PC-9 (cell line): Measurements from ENCODE around the gene ST6GALNAC3. TPM values are rescaled to one million over a fixed set of nuclear protein-coding genes. Genes with fewer than 3 reads are reported as not detected.

Experiments
- BruUV-seq: library from RNA; stranded (reverse); fragments of 400-500 nt; replicated peaks from 2 replicates; lab custom pipeline; 2021; lab: Mats Ljungman, UMichigan
- CTCF ChIA-PET: fragments of 300-600 bp; sonication (Branson Sonifier 250); formaldehyde crosslinking; loops from one replicate; lab custom pipeline; 2022; ENCODE audit warnings: antibody characterized with exemption; lab: Charles Lee
- POLR2A ChIA-PET: fragments of 300-600 bp; sonication (Branson Sonifier 250); formaldehyde crosslinking; loops from one replicate; lab custom pipeline; 2022; ENCODE audit warnings: antibody characterized with exemption; ENCODE audit not compliant: unreplicated experiment; lab: Charles Lee
- DNase-seq, 2 experiments: peaks; one replicate each; pipeline versions ENCODE4 v3.0.0 to v3.0.0-alpha.2; 2015 to 2022; ENCODE audit warnings: mixed read lengths in 1 of 2
- H2AFZ ChIP-seq: fragments of 200-600 bp; sonication (generic); 2 replicates; pipeline ENCODE4 v1.8.1; 2017; ENCODE audit warnings: antibody characterized with exemption
- H3F3A ChIP-seq: fragments of 200-600 bp; sonication (generic); 2 replicates; pipeline ENCODE4 v1.8.1; 2017; ENCODE audit warnings: antibody characterized with exemption, mild to moderate bottlenecking, low read depth; ENCODE audit not compliant: insufficient read depth
- H3K27ac ChIP-seq: fragments of 200-600 bp; sonication (generic); 2 replicates; pipeline ENCODE4 v1.6.1; 2016; ENCODE audit warnings: mixed run types
- H3K27me3 ChIP-seq: fragments of 200-600 bp; sonication (generic); 2 replicates; pipeline ENCODE4 v1.6.1; 2016; ENCODE audit warnings: low read depth, mixed run types; ENCODE audit not compliant: insufficient read depth
- H3K36me3 ChIP-seq: fragments of 200-600 bp; sonication (generic); 2 replicates; pipeline ENCODE4 v1.6.1; 2016; ENCODE audit warnings: low read depth, mixed run types
- H3K4me1 ChIP-seq: fragments of 200-600 bp; sonication (generic); replicated peaks from 2 replicates; pipeline ENCODE4 v1.6.1; 2016; ENCODE audit warnings: mixed run types; ENCODE audit not compliant: insufficient read depth
- H3K4me2 ChIP-seq: fragments of 200-600 bp; sonication (generic); 2 replicates; pipeline ENCODE4 v1.6.1; 2017; ENCODE audit warnings: mixed run types
- H3K4me3 ChIP-seq: fragments of 200-600 bp; sonication (generic); 2 replicates; pipeline ENCODE4 v1.6.1; 2016; ENCODE audit warnings: mixed run types
- H3K79me2 ChIP-seq: fragments of 200-600 bp; sonication (generic); 2 replicates; pipeline ENCODE4 v1.6.1; 2017; ENCODE audit warnings: low read depth, mixed run types
- H3K9me2 ChIP-seq: fragments of 200-600 bp; sonication (generic); 2 replicates; pipeline ENCODE4 v1.8.1; 2017; ENCODE audit warnings: mild to moderate bottlenecking; ENCODE audit not compliant: insufficient read depth
- H3K9me3 ChIP-seq: fragments of 200-600 bp; sonication (generic); 2 replicates; pipeline ENCODE4 v1.8.1; 2016; ENCODE audit warnings: low read depth; ENCODE audit not compliant: insufficient read depth
- H4K20me1 ChIP-seq: fragments of 200-600 bp; sonication (generic); 2 replicates; pipeline ENCODE4 v1.8.1; 2017; ENCODE audit not compliant: insufficient read depth
- EZH2 ChIP-seq: fragments of 200-600 bp; sonication (generic); IDR thresholded peaks from 2 replicates; pipeline ENCODE4 v1.8.0; 2017; ENCODE audit warnings: antibody characterized with exemption, low read depth
- intact Hi-C: fragments of 100-400 bp; cut with micrococcal nuclease; formaldehyde crosslinking; loops from one replicate; pipeline ENCODE4 v1.10.0; 2022; ENCODE audit not compliant: unreplicated experiment
- total RNA-seq: library from RNA; stranded (reverse); gene quantifications from 2 replicates; pipeline ENCODE4 v1.2.3, GENCODE V29; 2021
- TF ChIP-seq, protein P1 (sequence below): fragments of 200-600 bp; sonication (generic); conservative IDR thresholded peaks from 2 replicates; pipeline ENCODE4 v1.6.1; 2017; ENCODE audit warnings: mixed run types, antibody characterized with exemption, mild to moderate bottlenecking, moderate library complexity

Gene ST6GALNAC3
- total RNA-seq, 1 experiment from 2014 or later, result 0.04 TPM

DNA sequence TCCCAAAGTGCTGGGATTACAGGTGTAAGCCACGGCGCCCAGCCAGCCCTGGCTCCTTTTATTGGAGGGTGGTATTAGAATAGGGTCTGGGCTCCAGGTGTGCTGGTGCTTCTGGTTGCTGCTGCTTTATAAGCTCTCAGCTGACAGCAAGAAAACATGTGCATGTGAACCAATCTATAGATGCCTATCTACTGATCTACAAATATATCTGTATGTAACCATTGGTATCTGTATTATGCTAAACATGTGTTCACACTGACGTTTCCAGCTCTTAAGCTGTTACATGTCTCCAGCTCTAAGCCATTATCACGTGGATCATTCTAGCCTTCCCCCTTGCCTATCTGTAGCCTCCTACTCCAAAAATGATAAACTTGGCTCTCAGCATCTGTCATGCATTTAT is 82.4 kb downstream of the ST6GALNAC3 start:
- H3K9me2 ChIP-seq, result no peaks in the 10 kb centered on the region
- peaks cover 10% of the 10 kb centered on the region; the same call in 1 of the 2 replicates for H3K27me3 ChIP-seq
- H2AFZ ChIP-seq, result no peak overlapping the region
- DNase-seq, result no peak
- H3K4me3 ChIP-seq, result no peak overlapping the region
- ChIA-PET POLR2A (no interaction called here), CTCF (no interaction called here)
- BruUV-seq, result no TSS peak
- H3K79me2 ChIP-seq, result no peaks in the 10 kb centered on the region
- TF ChIP-seq, protein P1, sequence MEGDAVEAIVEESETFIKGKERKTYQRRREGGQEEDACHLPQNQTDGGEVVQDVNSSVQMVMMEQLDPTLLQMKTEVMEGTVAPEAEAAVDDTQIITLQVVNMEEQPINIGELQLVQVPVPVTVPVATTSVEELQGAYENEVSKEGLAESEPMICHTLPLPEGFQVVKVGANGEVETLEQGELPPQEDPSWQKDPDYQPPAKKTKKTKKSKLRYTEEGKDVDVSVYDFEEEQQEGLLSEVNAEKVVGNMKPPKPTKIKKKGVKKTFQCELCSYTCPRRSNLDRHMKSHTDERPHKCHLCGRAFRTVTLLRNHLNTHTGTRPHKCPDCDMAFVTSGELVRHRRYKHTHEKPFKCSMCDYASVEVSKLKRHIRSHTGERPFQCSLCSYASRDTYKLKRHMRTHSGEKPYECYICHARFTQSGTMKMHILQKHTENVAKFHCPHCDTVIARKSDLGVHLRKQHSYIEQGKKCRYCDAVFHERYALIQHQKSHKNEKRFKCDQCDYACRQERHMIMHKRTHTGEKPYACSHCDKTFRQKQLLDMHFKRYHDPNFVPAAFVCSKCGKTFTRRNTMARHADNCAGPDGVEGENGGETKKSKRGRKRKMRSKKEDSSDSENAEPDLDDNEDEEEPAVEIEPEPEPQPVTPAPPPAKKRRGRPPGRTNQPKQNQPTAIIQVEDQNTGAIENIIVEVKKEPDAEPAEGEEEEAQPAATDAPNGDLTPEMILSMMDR, result no peak
- no peak for TF ChIP-seq EZH2
- H3K9me3 ChIP-seq, result no peaks in the 10 kb centered on the region
- no peaks in the 10 kb centered on the region for H3K36me3 ChIP-seq
- no peaks in the 10 kb centered on the region for H3K4me1 ChIP-seq
- intact Hi-C loops, result loop anchor here (10.0 kb wide), 3 partner anchors 162 to 1958 kb away; no protein-coding TSS in a partner anchor
- no peaks in the 10 kb centered on the region for H3F3A ChIP-seq
- no peaks in the 10 kb centered on the region for H4K20me1 ChIP-seq
- no peak overlapping the region for H3K27ac ChIP-seq
- H3K4me2 ChIP-seq, result no peak overlapping the region

DNA sequence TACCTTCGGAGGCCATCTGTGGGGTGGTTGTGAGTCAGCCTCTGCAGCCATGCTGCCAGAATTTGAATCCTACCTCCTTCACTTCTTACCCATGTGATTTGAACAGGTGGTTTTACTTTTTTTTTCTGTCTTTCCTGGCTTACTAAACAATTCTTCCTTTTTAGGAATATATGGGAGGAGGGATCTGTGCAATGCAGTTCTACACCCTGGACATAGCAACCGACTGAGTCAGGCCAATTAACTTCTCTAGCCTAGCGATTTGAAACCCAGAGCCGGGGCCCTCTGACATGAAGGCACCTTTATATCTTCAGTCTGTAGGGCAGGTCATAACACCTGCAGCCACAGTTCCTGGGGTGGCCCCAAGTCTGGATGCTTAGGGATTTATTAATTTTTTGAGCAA is 83.6 kb downstream of the ST6GALNAC3 start:
- Histone ChIP-seq H3K4me3 (no peak overlapping the region), H4K20me1 (no peaks in the 10 kb centered on the region), H3K27ac (no peak overlapping the region), H2AFZ (no peak overlapping the region), H3K9me3 (no peaks in the 10 kb centered on the region), H3K36me3 (no peaks in the 10 kb centered on the region), H3K4me2 (no peak overlapping the region), H3K79me2 (no peaks in the 10 kb centered on the region), H3K9me2 (no peaks in the 10 kb centered on the region), H3F3A (no peaks in the 10 kb centered on the region), H3K27me3 (peaks cover 4% of the 10 kb centered on the region; the same call in 1 of the 2 replicates), H3K4me1 (no peaks in the 10 kb centered on the region)
- intact Hi-C loops, result loop anchor here (10.0 kb wide), 3 partner anchors 163 to 1957 kb away; no protein-coding TSS in a partner anchor
- no TSS peak for BruUV-seq
- TF ChIP-seq EZH2, result no peak
- TF ChIP-seq, protein P1, result no peak
- ChIA-PET POLR2A (no interaction called here), CTCF (no interaction called here)
- no peak for DNase-seq

DNA sequence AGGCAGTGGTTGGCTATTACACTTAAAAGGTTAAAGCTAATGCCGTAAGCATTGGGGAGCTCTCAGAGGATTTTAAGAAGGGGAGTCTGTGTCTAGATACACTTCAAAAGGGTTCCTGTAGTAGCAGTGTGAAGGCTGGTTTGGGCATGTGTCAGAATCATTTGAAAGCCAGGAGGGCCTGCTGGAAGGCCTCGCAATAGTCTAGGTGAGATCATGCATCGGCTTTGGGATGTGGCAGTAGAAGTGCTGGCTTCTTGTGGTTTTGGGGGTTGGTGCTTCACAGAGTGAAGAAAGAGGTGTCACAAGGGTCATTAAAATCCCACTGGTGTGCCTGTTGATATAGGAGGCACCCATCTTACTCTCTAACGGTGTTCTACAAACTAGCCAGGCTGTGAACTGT is 85.7 kb downstream of the ST6GALNAC3 start:
- H4K20me1 ChIP-seq, result no peaks in the 10 kb centered on the region
- H3K9me2 ChIP-seq, result no peaks in the 10 kb centered on the region
- no peaks in the 10 kb centered on the region for H3F3A ChIP-seq
- H3K27ac ChIP-seq, result no peak overlapping the region
- TF ChIP-seq, protein P1, result no peak
- no peak for TF ChIP-seq EZH2
- H3K27me3 ChIP-seq, result no peaks in the 10 kb centered on the region
- H3K4me1 ChIP-seq, result no peaks in the 10 kb centered on the region
- H3K79me2 ChIP-seq, result no peaks in the 10 kb centered on the region
- no peak overlapping the region for H3K4me3 ChIP-seq
- ChIA-PET CTCF (interaction anchor here (0.6 kb wide), 1 partner anchor 1562 kb away, joined by 5 read pairs; no protein-coding TSS in a partner anchor), POLR2A (no interaction called here)
- no TSS peak for BruUV-seq
- H3K36me3 ChIP-seq, result no peaks in the 10 kb centered on the region
- intact Hi-C loops, result no loop called here
- H3K4me2 ChIP-seq, result no peak overlapping the region
- no peak overlapping the region for H2AFZ ChIP-seq
- no peaks in the 10 kb centered on the region for H3K9me3 ChIP-seq
- DNase-seq, result no peak
